AG09309 (cell line): ENCODE data around the gene MED22.
A peak's percentile ranks its signal among the peaks of the same experiment; 100 is the strongest.

ENCODE experiments used
- DNase-seq: peaks from one replicate; pipeline ENCODE4 v3.0.0-alpha.2; 2010; ENCODE audit warnings: low read depth
- H3K4me3 ChIP-seq: 2 replicates; pipeline ENCODE4 v1.5.1; 2011; ENCODE audit warnings: mild to moderate bottlenecking, low read depth, low read length, moderate library complexity; ENCODE audit not compliant: control insufficient read depth
- CTCF ChIP-seq: IDR thresholded peaks from 2 replicates; pipeline ENCODE4 v1.5.1; 2011; ENCODE audit warnings: mild to moderate bottlenecking, low read depth, low read length, inconsistent platforms; ENCODE audit not compliant: insufficient read depth, control insufficient read depth; ENCODE audit errors: missing control alignments

MED22 gene

GRCh38 chr9:133362359-133363044 is 14.6 kb upstream of the MED22 start:
- TF ChIP-seq CTCF: no peak
- no peak for DNase-seq
- no peak overlapping the region for H3K4me3 ChIP-seq

DNA sequence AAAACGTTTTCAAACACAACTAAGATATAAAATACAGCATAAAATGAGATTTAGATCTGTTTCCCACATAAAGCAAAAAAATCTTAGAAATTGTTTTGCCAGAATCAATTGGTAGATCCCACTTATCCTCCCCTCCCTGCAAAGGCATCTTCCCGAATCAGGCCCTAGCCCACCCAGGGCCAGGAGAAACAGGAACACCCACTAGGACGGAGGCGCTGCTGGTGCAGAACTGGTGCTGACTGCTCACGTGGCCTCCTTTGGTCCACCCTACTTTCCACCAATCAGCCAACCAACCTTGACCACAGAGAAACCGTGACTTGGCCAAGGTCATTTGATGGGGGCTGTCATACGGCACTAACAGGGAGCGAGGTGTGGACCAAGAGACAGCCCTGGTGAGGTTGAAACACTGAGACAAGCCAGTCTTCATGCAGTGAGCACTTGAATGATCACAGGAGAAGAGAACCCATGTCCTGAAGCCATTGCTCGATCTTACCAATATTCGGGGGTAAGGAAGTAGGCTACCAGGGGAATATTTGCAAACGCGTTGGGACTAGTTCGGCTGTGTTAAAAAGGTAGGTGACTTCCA is 13.7 kb upstream of the MED22 start:
- no peak for TF ChIP-seq CTCF
- H3K4me3 ChIP-seq: no peak overlapping the region
- DNase-seq: no peak

DNA sequence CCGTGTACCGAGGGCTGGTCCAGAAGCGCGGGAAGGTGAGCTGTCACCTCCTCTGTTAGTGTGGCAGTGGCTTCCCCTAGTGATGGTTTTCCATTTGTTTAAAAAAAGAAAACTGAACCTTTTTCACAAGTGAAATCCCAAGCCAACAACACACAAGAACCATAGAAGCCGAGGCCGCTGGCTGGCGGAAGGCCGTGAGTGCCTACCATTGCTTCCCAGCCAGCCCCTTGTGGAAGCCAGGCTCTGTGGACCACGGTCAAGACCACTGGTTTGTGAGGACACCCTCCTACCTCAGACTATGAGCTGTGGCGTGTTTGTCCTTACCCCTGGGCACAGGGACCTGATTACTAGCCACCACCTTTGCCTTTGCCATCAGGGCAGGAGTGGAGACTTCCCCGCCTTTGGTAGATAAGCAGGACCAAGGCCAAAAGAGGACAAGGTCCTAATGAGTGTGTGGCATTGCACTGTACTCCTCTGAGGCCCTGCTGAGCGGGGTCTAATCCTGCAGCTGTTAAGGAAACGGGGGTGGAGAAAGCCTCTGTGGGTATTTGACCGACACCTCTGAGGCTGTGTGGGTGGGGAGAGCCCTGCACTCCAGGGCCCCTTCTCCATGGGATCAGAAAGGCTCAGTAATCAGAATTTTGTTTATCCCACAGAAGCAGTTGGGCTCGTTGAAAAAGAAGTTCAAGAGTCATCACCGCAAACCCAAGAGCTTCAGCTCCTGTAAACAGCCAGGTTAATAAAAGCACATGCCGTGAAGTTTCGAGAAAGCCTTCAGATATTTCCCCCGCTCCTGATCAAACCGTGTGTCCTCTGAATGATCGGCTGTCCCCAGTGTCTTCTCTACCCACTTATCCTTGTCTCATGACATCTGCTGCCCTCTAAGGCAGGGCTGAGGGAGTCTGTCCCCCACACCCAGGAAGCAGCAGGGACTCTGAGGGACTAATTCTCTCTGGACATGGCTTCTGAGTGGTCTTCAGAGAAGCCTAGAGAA is 12.8 kb upstream of the MED22 start:
- no peak for DNase-seq
- no peak for TF ChIP-seq CTCF
- H3K4me3 ChIP-seq: no peak overlapping the region

DNA sequence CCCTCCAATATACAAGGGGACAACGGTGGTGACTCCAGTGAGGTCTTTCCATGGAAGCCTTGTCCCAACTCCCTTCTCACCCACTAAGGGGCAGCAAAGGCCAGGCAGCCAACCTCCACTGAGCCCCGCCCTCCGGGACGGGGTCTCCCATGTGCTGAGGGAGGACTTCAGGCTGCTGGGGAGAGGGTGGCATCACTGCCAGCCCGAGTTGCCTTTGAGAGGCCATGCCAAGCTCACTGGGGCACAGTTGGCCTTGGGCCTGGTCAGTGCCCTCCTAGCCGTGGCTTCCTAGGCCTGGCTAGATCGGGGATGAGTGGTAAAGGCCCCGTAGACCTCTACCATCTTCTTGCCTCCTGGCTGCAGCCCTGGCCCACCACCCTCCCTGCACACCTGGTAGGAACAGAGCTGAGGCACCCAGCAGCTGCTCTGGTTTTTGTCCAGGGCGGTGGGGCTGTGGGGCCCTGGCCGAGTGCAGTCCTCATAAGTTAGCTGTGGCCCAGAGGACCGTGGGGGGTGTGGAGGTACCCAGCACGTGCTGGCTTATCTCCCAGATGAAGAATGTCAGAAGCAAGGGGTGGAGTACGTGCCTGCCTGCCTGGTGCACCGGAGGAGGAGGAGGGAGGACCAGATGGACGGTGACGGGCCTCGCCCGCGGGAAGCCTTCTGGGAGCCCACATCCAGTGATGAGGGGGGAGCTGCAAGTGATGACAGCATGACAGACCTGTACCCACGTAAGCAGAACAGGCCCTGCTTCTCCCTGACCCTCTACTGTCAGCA is 11.7 kb upstream of the MED22 start:
- peak; percentile 39 for TF ChIP-seq CTCF
- H3K4me3 ChIP-seq: no peak overlapping the region
- no peak for DNase-seq

DNA sequence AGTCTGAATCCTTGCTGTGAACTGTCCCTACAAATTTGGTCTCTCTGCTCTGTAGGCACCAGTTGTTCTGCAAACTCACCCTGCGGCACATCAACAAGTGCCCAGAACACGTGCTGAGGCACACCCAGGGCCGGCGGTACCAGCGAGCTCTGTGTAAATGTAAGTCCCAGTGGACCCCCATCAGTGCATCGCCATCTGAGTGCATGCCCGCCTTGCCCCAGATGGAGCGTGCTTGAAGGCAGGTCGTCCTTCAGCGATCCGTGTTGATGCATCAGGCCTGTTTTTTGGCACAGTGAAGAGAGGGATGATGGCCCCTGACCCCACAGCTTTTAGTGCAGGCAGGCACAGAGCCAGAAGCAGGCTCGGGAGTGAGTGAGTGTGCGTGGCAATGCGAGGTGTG is 9.7 kb upstream of the MED22 start:
- TF ChIP-seq CTCF: no peak
- DNase-seq: no peak
- H3K4me3 ChIP-seq: no peak overlapping the region
